Lower leg skin (tissue), 4 donors: ENCODE measurements around the gene ZCCHC7. TPM values are rescaled to one million over a fixed set of nuclear protein-coding genes. Genes with fewer than 3 reads are reported as not detected.

ENCODE experiments used
- DNase-seq, 2 donors: peaks; one replicate each; pipeline ENCODE4 v3.0.0-alpha.2; 2019; ENCODE audit warnings: low spot score in 2 of 2
- H3K4me3 ChIP-seq: fragments of 200-600 bp; sonication (generic); 2 replicates; pipeline ENCODE4 v1.5.1; 2017; ENCODE audit warnings: mild to moderate bottlenecking, low read depth; ENCODE audit not compliant: poor library complexity, severe bottlenecking
- POLR2A ChIP-seq, 2 donors: fragments of 450-650 bp; IDR thresholded peaks; one replicate each; pipeline ENCODE4 v1.6.1; 2016 to 2017; ENCODE audit warnings: antibody characterized with exemption in 2 of 2, mild to moderate bottlenecking in 1 of 2, moderate library complexity in 1 of 2
- WGBS, 2 donors: methylation state at CpG; one replicate each; pipeline ENCODE4 v1.1.5; 2018; 5-methylcytosine and 5-hydroxymethylcytosine counted together
- intact Hi-C: fragments of 100-400 bp; cut with DNase I; formaldehyde crosslinking; loops from one replicate; pipeline ENCODE4 v1.15.0; 2023; ENCODE audit warnings: low total_unique reads
- total RNA-seq, 4 donors: library from RNA; depleted of rRNA; stranded (reverse); fragments of >200 nt; gene quantifications; one replicate each; pipeline ENCODE4 v1.1.0, GENCODE V29; 2016
- TF ChIP-seq, protein P1 (sequence below), 3 donors: fragments of 450-650 bp; IDR thresholded peaks; one replicate each; pipeline ENCODE4 v1.5.1; 2016; ENCODE audit warnings: antibody characterized with exemption in 3 of 3, mild to moderate bottlenecking in 3 of 3, moderate library complexity in 2 of 3

The ZCCHC7 gene
- total RNA-seq, 4 donors from 2014 or later = 12.2 to 17.6 (median 15.7) TPM

DNA sequence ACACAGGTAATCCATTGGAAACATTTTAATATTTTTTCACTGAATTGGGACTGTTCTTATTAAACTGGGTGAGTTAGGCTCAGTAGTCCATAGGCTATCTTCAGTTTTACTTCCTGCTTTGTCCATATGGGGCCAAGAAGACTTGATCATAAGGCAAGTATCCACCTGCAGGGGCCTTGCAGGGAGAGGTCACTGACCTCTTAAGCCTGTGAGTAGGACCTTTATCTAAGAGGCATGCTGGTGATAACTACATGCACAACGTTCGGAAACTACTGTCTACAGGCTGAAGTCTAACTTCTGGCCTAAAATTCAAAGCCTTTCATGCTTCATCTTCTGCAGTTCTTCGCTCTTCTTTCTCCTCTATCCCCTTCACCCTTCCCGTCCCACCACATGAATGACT, 242.1 kb downstream of the ZCCHC7 start:
- TF ChIP-seq, protein P1, sequence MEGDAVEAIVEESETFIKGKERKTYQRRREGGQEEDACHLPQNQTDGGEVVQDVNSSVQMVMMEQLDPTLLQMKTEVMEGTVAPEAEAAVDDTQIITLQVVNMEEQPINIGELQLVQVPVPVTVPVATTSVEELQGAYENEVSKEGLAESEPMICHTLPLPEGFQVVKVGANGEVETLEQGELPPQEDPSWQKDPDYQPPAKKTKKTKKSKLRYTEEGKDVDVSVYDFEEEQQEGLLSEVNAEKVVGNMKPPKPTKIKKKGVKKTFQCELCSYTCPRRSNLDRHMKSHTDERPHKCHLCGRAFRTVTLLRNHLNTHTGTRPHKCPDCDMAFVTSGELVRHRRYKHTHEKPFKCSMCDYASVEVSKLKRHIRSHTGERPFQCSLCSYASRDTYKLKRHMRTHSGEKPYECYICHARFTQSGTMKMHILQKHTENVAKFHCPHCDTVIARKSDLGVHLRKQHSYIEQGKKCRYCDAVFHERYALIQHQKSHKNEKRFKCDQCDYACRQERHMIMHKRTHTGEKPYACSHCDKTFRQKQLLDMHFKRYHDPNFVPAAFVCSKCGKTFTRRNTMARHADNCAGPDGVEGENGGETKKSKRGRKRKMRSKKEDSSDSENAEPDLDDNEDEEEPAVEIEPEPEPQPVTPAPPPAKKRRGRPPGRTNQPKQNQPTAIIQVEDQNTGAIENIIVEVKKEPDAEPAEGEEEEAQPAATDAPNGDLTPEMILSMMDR (IDR thresholded peaks at IDR 0.05) = no peak
- TF ChIP-seq POLR2A (IDR thresholded peaks at IDR 0.05) = no peak
- DNase-seq = no peak
- 96 to 99% methylated on average over 4 of the region's 4 CpGs for WGBS, 2 donors
- no peak overlapping the region for H3K4me3 ChIP-seq
- intact Hi-C loops = no loop called here

DNA sequence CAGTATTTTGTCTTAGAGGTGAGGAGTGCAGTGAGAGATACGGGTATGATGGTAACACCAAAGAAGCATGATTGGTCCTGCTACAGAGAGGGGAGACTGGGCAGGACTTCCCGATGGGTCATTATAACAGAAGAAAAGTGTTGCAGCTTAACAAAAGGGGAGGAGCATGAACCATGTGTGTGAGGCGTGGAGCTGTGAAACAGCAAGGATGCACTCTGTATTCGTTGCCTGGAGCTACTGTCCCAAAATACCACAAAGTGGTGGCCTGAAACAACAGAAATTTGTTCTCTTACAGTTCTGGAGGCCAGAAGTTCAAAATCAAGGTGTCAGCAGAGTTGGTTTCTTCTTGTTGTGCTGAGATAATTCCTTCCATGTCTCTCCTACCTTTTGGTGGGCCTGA, 242.8 kb downstream of the ZCCHC7 start:
- 91 to 95% methylated on average over 4 of the region's 4 CpGs for WGBS, 2 donors
- intact Hi-C loops = no loop called here
- DNase-seq = no peak
- H3K4me3 ChIP-seq = no peak overlapping the region
- TF ChIP-seq, protein P1 (IDR thresholded peaks at IDR 0.05) = no peak
- no peak for TF ChIP-seq POLR2A (IDR thresholded peaks at IDR 0.05)

DNA sequence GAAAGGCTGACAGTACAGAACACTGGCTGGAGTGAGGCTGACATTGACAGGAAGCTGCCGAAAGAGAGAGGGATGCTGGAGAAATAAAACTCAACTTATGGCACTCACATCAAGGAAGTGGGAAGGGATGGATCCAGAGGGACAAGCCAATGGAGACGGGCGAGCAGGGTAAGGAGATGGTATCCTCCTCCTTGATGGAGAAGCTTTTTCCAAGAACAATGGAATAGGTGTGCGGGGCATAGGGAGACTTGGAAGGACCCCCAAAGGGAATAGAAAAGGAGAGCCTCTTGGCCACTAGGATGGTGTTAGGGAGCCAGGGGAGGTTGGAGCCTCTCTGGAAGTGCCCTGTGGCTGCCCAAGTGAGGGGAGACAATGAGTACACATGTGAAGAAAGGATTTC, 243.8 kb downstream of the ZCCHC7 start:
- 87 to 90% methylated on average over 4 of the region's 4 CpGs for WGBS, 2 donors
- TF ChIP-seq, protein P1 (IDR thresholded peaks at IDR 0.05) = no peak
- no peak for TF ChIP-seq POLR2A (IDR thresholded peaks at IDR 0.05)
- no peak for DNase-seq
- intact Hi-C loops = no loop called here
- no peak overlapping the region for H3K4me3 ChIP-seq

DNA sequence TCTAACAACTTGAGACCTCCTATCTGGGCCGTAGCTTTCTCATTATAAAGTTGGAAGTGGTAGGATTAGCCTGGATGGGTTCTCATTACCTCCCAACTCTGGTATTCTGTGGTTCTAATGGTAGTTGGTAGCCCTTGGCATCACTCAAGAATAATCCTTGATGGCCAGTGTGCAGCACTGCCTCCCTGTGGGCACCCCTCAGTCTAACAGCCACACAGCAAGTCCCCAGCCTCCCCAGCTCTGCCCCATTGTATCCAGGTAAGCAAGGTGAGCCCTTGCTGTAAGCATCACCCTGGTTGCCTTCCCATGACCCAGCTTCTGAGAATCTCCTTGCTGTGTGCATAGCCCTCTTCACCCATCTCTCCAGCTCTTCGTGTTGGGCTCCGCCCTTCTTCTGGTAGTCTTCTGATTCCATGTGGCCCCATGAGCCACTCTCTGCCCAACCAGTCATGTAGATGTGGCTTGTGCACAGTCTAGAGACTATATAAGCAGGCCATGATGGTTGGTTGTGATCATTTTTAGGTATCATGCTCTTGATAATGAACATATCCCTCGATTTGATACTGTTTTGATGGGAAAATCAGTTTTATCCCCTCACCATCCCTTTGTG, 244.5 kb downstream of the ZCCHC7 start:
- TF ChIP-seq, protein P1 (IDR thresholded peaks at IDR 0.05) = no peak
- TF ChIP-seq POLR2A (IDR thresholded peaks at IDR 0.05) = no peak

DNA sequence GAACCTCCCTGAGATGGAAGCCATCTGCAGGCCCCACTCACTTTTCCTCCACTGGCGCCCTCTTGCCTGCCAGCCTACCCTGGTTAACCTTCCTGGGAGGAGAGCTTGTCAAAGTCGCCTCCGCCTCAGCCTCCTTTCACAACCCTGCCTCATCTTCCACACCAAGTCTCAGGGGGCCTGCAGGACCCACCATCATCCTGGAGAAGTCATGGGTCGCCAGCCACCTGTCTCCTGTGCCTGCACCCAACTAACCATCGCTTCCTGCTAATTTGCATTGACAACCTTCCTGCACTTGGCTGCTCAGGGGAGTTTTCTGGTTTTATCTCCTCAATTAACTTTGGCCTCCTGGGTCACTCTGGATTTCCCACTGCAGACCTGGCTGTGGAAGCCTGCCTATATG, 249.3 kb downstream of the ZCCHC7 start:
- intact Hi-C loops = no loop called here
- 91 to 97% methylated on average over 5 of the region's 5 CpGs for WGBS, 2 donors
- no peak overlapping the region for H3K4me3 ChIP-seq
- TF ChIP-seq, protein P1 (IDR thresholded peaks at IDR 0.05) = no peak
- no peak for TF ChIP-seq POLR2A (IDR thresholded peaks at IDR 0.05)
- no peak for DNase-seq

More for the DNA sequence above, 244.5 kb downstream of the ZCCHC7 start:
- DNase-seq = no peak
- intact Hi-C loops = no loop called here
- 85 to 89% methylated on average over 4 of the region's 4 CpGs for WGBS, 2 donors
- no peak overlapping the region for H3K4me3 ChIP-seq

DNA sequence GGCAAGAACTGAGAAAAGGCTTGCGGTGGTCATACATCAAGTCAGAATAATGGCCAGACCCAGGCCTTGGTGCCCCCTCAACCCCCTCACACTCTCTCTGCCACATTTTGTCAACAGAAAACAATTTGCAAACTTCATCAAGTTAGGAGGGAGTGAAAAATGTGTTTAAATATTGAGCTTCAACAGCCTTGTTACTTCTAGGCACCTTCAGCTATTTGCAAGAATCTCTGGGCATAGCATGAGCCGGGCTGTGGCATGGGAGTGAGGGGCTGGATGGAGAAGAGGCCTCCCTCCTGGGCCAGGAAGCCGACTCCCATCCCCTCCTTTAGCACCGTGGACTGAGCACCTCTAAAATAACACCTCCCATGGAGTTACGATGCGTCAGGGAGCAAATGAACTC, 249.9 kb downstream of the ZCCHC7 start:
- TF ChIP-seq POLR2A (IDR thresholded peaks at IDR 0.05) = no peak
- TF ChIP-seq, protein P1 (IDR thresholded peaks at IDR 0.05) = no peak
- DNase-seq = no peak
- 88 to 90% methylated on average over 6 of the region's 6 CpGs for WGBS, 2 donors
- no peak overlapping the region for H3K4me3 ChIP-seq
- intact Hi-C loops = no loop called here
